GM21526 (cell line): ENCODE measurements around the gene HAGHL.
"Not testable (repeated sequence)": the region's sequence is repeated elsewhere in the genome, so short reads cannot be mapped to it uniquely, and the experiment has no call there.

Experiments
- ATAC-seq: cut with Tn5 transposase; IDR thresholded peaks from one replicate; pipeline ENCODE4 v1.9.1; 2021; ENCODE audit warnings: moderate library complexity; ENCODE audit not compliant: unreplicated experiment, low FRiP score

Gene HAGHL

DNA sequence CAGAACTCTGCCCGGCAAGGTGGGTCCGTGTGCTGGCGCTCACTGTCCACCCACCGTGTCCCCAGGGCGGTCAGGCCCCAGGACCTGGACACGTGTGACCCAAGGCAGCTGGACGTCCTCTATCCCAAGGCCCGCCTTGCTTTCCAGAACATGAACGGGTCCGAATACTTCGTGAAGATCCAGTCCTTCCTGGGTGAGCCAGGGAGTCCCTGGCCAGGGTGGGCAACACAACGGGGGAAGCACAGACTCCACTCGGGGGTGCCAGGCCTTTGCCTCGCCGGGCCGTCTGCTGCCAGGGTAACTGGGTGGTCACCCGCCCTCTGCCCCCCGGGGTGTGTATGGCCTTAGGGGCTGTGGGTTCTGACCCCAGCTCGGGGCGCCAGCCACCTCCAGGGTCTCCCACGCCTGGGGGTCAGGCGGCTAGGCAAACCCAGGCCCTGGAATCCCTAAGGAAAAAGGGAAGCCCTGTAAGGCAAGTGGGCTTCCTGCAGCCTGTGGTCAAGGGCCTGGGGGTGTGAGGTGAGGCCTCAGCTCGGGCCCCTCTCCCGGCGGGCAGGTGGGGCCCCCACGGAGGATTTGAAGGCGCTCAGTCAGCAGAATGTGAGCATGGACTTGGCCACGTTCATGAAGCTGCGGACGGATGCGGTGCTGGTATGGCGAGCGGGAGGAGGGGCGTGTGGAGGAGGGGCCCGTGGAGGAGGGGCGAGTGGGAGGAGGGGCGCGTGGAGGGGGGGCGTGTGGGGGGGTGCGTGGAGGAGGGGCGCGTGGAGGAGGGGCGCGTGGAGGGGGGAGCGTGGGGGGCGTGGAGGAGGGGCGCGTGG, 40.1 kb downstream of the HAGHL start:
- no peak for ATAC-seq

GRCh38 chr16:767743-768235, 40.9 kb downstream of the HAGHL start:
- ATAC-seq = no peak

DNA sequence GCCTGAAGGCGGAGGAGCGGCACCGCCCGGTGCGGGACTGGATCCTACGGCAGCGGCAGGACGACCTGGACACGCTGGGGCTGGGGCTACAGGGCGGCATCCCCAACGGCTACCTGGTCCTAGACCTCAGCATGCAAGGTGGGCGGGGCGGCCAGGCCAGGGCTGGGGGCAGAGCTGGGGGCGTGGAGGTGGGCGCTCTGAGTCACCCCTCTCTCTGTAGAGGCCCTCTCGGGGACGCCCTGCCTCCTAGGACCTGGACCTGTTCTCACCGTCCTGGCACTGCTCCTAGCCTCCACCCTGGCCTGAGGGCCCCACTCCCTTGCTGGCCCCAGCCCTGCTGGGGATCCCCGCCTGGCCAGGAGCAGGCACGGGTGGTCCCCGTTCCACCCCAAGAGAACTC, 41.5 kb downstream of the HAGHL start:
- no peak for ATAC-seq

- no peak for ATAC-seq
Measured at GRCh38 chr16:769184-769784, 42.4 kb downstream of the HAGHL start.

DNA sequence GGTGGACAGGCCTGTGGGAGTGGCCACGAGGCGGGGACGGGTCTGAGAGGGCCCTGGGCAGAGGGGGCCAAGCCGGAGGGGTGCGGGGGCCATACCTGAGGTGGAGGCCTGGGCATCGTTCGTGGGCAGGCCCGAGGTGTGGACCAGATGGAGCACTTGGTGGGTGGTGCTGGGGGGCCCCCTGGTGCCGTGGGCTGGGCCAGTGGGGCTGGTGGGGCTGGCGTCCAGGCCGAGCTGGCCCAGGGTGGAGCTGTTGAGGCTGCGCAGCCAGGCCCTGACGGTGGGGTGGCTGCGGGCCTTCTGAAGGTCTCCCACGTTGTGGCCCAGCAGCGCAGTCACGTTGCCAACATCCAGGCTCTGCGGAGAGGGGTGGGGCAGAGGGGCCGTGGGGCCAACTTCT, 43.0 kb downstream of the HAGHL start:
- no peak for ATAC-seq

DNA sequence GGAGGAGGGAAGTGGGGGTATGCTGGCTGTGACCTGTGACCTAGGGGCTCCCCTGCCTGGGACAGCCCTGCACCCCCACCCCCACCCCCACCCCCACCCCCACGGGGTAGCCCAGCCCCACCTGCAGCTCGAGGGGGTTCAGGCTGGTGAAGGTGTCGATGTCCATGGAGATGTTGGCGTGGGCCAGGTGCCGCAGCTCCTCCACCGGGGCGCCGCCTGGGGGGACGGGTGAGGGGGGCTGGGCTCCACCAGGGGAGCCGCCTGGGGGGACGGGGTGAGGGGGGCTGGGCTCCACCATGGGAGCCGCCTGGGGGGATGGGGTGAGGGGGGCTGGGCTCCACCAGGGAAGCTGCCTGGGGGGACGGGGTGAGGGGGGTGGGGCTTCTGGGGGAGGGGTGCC, 43.5 kb downstream of the HAGHL start:
- ATAC-seq = no peak

DNA sequence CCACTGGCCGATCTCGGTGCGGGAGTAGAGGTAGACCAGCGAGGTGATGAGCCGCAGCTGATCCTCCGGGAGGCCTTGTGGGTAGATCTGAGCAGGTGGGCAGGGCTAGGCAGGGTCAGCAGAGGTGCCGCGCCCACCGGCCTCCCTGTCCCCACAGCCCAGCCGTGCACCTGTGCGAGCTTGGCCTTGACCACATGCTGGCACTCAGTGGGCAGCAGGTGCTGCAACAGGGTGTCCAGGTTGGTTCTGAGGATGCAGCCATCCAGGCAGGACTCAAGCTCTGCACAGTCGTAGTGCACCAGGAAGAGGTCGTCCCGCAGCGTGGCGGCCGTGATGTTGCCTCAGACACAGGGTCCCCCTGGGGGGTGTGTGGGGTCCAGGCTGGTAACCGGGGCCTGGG, 46.1 kb downstream of the HAGHL start:
- no peak for ATAC-seq

DNA sequence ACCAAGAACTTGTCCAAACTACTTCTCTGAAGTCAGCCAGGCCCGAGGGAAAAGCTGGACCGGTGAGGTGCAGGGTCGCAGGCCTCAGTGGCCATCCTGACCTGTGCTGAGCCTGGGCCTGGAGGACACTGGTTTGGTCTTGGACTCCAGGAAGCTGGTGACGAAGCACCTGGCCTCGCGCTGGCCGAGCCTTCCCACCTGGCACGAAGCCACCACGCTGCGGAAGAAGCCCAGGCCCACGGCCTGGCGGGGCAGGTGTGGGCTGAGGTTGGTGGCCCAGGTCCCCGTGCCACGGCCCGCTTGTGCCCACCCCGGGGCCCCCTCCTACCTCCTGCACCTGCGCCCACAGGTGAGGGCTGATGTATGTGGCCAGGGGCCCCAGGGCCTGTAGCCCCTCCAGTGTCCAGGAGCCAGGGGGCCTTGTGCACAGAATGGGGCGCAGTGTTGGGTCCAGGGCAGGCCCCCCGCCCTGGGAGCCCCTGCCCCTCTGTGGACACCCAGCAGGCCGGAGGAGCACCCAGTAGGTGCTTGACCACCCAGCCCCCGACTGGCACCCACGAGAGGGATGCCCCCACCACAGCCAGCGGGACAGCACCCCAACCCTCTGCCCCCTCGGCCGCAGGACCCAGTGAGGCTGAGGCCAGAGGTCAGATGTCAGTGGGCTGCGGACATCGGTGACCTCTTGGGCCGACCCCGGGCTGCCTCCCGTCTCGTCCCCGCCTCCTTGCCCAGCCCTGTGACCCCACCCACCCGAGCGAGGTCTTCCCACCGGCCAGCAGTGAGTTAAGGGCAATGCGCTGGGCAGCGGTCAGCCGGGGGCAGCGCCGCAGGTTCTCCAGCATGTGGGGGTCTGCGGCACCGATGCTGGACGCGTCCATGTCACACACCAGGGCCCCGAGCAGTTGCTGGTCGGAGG, 47.4 kb downstream of the HAGHL start:
- no peak for ATAC-seq

GRCh38 chr16:775236-775796, 48.4 kb downstream of the HAGHL start:
- ATAC-seq = no peak

- ATAC-seq = not testable (repeated sequence)
Measured at GRCh38 chr16:776298-776697, 49.4 kb downstream of the HAGHL start.

GRCh38 chr16:776824-777223, 49.9 kb downstream of the HAGHL start:
- no peak for ATAC-seq

DNA sequence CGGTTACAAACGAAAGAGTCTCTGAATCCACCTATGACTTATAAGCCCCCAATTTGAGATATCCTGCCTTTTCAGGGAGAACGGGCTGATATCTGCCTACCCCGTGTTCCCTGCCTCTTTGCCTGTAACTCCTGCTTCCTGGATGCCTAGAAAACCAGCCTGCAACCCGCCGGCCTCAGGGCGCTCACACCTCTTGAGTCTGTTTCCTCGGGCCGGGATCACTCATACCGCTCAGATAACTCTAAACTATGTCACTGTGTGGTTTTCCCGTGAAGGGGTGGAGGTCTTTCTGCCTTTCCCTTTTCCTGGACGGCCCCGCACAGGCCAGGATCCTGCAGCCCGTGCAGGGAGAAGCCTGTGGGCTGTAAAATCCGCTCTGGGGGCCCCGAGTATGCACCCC, 50.9 kb downstream of the HAGHL start:
- ATAC-seq = no peak

DNA sequence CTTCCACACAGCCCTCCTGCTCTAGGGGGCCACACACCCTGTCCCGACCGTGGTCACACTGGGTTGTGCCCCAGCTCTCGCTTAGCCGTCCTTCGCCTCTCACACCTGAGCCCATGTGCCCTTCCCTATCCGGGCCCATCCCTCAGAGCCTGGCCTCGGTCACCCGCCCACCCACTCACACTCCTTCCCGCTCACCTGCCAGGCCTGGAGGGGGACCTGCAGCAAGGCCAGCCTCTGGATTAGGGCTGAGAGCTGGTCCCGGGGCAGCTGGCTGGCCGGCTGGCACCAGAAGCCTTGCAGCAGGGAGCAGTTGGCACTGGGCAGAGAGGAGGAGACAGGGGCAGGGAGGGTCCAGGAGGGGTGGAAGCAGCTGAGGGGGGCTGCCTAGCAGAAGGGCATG, 51.5 kb downstream of the HAGHL start:
- ATAC-seq = no peak

GRCh38 chr16:778909-779527, 52.1 kb downstream of the HAGHL start:
- ATAC-seq = no peak
